HG02885 (cell line): ENCODE measurements around the gene RNF166.

ENCODE experiments used
- ATAC-seq: cut with Tn5 transposase; IDR thresholded peaks from one replicate; pipeline ENCODE4 v1.9.1; 2021; ENCODE audit warnings: mild to moderate bottlenecking; ENCODE audit not compliant: unreplicated experiment, poor library complexity

Gene RNF166

DNA sequence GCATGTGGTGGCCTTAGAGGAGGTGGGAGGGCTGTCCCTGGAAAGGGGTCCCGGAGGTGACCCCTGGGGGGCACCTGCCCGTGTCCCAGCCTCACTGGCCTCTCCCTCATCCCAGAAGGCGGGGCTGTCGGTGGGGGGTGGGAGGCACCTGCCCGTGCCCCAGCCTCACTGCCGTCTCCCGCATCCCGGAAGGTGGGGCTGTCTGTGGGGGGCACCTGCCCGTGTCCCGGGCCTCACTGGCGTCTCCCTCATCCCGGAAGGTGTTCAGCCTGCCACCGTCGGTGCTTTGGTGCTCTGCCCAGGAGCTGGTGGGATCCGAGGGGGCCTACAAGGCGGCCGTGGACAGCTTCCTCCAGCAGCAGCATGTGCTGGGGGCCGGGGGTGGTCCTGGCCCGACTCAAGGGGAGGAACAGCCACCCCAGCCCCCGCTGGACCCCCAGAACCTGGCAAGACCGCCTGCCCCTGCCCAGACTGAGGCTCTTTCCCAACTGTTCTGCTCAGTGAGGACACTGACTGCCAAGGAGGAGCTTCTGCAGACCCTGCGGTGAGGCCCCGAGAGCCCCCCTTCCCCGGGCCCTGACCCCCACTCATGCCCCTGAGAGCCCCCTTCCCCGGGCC, 6.3 kb upstream of the RNF166 start:
- no peak for ATAC-seq

DNA sequence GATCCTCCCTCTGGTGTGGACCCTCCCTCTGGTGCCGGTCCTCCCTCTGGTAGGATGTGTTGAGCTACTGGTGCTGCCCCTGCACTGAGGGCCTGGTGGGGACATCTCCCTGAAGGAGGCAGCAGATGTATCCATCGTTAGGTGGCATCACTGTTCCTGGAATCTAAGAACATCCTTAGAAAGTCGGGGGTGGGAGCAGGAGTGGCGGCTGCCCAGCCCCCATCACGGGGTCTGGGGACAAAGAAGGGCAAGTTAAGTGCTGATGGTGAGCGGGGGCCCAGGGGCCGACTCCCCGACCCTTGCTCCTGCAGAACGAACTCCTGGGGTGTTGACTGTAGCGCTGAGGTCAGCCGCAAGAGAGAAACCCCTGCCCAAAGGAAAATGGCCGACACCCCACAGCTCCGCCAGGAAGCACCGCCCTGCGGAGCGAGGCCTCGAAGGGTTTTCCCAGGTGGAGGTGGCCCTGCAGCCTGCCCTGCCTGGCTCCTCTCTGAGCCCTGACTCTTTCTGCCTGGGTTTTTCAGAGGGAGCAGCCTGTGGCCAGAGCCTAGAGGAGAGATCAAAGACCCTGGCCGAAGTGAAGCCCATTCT, 5.6 kb upstream of the RNF166 start:
- no peak for ATAC-seq

DNA sequence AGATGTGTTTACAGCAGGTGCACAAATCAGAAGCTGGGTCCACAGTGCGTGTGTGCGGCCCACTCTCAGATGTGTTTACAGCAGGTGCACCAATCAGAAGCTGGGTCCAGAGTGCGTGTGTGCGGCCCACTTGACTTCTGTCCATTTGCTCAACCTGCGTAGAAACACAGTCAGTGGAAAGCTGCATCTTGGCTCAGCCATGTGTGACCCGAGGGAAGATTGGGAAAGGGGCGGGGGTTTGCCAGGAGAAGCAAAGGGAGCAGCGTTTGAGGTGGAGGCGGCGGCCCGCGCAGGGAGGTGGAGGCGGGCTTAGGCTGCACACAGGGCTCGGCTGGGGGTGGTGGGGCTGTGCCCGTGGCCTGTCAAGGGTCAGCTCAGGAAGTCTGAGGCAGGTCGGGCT, 4.3 kb upstream of the RNF166 start:
- ATAC-seq: no peak

DNA sequence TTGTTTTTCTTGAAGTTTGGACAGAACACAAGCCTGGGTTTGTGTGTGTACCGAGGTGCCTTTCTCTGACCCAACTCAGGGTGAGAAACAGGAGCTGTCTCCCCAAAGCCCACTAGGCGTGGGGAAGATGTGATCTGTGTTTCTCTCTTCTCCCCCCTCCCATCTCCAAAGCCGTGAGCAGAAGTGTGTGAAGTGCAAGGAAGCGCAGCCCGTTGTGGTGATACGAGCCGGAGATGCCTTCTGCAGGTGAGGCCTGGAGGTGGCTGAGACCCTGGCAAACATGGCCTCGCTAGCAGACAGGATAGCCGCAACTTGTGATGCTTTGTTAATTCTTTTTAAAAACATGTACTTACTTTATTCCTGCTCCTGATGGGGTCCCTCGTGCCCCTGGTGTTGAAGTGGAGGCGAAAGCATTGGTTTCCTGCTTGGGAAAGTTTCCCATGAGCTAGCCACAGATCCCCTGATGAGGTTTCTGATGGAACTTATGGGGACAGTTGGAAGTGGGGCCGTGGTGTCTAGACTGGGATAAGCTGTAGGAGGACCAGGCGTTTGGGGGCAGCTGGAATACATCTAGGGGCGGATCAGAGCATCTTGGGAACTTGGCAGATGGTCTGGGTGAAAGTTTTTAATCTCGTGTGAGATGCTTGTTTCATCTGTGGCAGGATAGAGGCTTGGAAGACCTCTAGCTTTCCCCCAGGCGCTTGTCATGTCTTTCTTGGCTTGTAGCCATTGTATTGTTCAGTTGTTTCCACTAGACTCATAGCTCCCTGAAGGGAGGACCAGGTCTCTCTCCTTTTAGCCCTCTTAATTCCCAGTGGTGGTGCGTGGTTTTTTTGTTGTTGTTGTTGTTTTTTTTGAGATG, 988 bp upstream of the RNF166 start:
- no peak for ATAC-seq

DNA sequence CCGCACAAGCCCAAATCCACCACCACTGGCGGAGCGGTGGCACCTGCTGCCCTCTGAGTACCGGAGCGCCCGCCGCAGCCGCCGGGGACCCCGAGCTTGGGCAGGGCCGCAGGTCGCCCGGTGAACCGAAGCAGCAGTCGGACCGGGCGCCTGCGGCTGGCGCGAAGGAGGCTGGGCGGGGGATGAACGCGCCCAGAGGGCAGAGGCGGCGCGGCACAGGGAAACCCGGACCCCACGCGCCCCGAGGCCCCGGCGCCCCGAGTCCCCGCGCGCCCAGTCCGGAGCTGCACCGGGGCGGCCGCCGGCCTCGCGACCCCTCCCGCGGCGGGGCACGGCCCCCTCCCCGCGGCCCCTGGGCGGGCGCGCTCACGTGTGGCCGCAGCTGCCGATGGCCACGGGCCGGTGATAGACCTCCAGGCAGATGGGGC, 393 bp downstream of the RNF166 start:
- peak; percentile 25 for ATAC-seq

DNA sequence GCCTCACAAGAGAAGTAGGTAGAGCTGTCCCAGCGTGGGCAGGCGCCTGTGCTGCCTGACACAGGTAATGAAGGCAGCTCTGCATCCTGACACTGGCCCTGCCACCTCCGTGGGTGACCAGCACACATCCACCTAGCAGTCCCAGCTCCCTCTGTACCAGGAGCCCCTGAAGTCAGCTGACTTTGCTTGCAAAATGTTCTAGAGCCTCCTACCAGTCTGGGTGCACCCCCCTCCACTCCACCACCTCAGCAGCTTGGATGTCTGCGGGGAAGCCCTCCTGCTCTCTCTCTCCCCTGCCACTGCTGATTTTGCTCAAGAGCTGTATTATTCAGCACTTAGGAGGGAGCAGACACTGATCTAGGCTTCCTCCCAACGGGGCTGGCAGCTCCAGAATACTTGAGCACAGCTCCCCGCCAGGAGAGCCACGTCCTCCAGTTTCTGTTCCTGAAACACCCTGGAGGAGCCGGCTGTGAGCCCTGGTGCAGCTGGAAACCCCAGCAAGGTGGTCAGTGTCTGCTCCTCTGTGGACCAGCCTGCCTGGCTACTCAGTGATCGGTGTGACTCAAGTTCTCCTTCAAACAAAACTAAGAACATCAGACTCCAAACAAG, 1.0 kb downstream of the RNF166 start:
- ATAC-seq: no peak

DNA sequence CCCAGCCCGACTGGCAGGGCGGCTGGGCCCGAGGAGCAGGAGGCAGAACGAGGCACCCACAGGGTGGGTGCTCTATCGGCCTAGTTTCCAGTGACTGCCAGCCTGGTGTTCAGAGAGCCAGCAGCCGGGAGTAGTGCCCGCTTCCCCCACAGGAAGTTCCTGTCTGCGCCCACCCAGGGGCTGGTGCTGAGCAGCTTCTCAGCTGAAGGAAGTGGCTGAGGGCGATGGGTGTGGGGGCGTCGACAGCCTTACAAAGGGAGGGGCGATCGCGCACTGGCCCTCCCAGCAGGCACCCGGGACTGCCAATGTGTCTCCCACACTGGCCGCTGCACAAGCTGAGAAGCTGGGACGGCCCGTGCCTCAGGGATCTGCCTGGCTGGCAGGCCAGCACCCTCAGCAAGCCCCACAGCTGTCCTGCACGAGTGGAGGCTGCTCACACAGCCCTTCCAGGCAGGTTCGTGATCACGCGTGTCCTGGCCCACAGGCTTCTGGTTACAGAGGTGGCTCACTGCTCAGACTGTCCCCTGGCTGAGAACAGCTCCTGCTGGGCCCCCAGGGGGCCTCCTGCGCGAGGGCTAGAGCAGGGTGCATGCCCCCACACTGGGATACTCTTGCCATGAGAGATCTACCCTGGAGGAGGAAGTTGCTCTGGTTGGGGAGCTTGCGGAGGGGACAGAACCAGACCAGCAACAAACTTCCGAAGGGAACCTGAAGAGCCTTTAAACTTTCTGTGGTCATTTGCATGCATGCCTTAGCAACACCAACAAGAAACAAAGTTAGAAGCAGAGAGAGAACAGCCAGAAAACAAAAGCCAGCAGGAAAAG, 2.5 kb downstream of the RNF166 start:
- ATAC-seq: no peak

DNA sequence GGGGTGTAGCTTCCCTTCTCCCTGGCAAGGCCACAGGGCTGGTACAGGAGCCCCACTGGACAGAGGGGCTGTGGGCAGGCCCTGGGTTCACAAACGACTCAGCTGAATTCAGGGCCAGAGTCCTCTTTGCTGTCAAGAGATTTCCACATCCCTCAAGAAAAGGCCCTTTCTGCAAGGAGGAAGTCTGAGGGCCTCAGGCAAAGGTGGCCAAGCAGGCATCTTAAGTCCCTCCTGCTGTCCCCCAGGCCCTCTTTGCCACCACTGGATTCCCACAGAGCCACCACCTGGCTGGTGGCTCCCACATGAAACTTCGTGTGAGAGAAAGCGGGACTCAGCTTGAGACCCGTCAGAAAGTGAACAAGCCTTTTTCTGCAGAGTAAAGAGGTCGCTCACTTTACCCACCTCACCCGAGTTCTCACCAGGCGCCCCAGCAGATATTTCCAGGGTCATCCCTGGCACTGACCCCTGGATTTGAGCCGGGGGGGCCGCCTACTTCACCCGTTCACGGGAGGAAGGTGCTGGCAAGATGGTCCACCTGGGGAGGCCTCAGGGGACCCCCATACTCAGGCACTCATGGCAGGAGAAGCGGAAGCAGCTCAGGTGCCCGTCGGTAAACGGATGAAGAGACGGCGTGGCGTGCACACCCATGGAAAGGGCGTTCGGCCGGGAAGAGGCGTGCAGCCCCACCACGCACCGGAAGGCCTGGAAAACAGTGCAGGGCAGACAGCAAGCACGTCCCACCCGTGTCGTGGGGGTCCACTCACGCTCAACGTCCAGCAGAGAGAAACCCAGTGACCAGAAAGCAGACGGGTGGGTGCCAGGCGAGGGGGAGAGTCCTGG, 3.6 kb downstream of the RNF166 start:
- no peak for ATAC-seq

DNA sequence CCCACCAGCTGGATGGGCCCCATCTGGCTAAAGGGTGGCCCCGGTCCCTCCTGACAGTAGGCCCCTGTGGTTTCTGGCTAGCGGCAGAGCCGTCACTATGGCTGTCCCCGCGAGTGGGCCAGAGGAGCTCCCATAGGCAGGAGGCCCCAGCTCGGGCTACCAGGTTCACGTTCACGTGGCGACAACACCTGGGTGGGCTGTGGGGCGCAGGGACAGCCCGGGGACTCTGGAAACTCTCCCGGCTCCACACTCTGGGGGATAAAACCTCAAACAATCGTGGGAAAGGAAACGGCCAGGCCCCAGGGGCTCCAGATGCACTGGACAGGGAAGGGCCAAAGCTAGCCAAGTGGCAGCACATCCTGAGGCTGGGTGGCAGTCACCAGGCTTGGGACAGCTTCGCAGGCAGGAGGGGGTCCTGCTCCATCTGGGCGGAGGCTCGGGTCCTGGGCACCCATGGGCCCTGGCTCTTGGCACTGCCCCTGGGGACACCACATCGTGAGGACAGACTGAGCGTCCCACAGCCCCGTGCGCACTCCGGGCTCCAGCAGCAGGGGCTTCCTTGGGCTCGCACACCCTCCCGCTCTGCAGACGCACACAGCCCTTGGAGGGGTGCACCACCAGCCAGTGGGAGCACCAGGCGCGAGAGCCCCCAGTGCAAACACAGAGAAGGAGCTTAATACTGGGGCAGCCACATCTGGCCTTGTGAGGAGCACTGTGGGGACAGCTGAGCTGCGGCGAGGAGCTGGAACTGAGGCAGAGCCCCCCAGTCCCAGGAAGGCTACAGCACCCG, 4.4 kb downstream of the RNF166 start:
- ATAC-seq: no peak

DNA sequence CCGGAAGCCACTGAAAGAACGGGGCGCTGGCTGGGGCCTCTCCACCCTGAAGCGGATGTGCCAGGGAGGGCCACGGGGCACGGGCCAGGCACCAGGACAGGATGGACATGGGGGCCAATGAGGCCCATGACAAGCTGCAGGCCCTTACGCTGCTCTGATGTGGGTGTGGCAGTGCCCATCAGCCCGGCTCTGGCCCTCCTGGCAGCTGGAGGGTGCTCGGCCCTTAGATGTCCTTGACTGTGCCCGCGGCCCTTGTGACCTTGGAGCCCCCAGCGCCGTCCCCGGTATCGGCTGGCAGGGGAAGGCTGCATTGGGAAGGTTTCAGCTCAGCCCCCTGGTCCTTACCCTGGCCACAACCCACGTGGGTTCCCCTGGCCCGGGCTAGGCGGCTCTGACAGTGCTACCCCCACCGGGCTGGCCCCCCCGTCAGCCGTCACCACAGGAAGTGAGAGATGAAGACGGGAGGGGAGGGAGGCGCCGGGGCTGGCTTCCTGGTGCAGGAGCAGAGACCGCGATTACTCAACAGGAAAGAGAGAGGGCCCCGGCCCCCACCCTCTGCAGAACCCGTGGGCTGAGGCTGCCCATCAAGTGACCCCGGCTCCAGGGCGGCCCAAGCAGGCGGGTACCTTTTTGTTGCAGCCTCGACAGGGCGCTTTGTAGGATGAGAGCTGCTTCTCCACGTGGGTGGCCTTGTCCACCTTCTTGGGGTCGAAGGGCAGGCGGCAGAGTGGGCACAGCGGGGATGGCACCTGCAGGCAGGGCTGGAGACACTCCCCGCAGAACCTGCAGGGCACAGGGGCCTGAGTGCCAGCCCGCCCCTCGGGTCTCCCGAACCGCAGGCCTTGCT, 5.3 kb downstream of the RNF166 start:
- ATAC-seq: peak; percentile 73

DNA sequence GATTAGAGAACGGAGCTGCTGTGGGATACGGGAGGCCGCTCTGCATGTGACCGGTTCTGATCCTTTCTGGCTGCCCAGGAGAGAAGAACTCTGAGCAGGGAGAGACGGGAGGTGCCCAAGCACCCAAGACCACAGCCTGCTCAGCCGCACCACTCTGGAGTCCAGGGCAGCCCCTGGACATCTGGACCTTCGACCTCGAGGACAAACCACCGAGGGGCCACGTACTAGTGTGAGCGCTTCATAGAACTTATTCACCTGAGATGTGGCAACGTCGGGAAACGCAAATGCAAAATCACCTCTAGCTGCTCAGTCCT, 5.9 kb downstream of the RNF166 start:
- ATAC-seq: no peak

DNA sequence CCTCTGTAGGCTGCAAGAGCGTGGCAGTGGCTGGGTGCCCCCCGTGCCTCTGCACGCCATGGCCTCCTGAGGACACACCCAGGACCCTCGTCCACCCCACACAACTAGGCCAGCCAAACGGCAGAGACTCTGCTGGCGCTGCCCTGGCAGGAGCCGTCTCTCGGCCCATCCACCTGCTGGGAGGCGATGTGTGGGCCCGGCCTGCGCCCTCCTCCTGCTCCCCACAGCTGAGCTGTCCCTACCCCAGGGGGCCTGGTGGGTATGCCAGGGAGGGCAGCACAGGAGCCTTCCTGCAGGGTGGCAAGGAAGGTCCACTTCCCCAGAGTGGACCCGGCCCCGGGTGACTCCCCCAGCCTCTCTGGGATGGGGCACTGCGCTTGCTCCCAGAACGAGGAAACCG, 7.0 kb downstream of the RNF166 start:
- ATAC-seq: no peak

DNA sequence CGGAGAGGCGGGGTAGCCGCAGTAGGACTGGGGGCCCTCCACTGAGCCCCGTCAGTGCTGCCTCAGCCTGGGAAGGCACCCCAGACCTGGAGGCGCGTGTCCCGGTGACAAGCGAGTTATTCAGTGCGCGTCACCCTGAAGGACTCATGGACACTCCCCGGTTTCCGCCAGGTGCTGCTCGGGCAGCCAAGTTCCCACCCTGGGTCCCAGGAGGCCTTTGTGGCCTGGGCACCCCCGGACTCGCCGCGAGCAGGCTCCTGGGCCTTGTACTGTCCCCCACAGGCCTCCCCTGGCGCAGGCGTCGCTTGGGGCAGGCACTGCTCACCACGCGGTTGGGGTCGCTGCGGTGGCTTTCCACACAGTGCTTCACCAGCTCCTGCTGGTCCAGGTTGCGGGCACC, 7.6 kb downstream of the RNF166 start:
- no peak for ATAC-seq

DNA sequence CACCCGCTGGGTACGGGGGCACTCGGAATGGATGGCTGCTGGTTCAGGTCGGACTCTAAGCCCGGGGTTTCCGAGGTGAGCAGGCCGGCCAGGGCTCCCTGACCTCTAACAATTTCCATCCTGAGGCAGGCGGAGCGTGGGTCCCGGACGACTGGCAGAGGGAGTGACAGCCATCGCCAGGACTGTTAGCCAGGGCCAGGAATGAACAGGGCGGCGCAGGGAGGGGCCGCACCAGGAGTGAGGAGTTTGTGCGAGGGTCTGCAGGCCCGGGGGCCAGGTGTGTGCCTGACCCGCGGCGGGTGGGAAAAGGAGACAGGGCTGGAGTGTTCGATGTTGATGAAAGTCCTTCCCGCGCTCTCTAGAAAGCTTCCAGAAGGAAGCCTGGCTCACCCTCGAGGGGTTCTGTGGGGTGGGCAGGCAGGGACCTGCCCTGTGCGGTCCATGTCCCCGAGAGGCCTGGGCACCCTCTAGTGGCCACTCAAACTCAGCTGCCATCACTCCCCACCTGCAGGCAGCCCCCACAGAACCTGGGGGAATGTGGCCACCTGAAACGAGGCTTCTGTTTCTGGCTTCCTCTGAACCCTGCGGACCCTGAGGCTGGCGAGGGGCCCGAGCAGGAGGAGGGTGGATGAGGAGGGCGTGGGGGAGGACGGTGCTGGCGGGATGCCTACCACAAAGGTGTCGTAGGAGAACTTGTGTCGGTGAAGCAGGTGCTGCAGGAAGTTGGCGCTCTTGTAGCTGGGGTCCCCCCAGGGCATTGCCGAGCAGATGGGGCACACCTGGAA, 8.2 kb downstream of the RNF166 start:
- no peak for ATAC-seq

DNA sequence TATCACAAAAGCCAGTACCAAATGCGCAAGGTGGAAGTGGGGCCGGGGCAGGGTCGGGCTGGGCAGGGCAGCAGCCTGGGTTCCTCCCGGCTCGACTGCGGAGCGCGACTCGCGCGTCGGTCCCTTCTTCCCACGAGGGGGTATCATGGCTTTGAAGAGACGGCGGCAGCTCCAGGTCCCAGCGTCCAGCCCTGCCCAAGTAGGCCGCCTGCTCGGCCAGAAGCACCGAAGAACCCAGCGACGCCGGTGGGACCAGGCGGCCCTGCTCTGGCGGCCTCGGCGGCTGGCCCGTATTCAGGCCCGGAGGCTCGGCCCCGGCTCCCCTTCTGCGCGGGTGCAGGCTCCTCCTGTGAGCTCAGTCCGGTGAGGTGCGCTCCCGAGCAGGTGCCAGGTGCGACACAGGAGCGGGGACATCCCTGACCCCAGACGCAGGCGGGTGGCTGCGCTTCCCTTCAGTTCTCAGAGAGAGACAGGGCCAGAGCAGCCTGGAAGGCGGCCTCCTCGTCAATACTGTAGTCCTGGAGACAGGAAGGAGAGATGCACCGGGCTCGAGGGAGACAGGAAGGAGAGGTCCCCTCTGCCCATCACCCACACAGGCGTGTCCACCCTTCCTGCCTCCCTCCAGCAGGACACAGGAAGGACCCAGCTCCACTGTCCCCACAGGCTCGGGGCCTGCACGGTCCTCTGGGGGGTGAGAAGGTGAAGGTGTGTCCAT, 8.9 kb downstream of the RNF166 start:
- ATAC-seq: no peak

DNA sequence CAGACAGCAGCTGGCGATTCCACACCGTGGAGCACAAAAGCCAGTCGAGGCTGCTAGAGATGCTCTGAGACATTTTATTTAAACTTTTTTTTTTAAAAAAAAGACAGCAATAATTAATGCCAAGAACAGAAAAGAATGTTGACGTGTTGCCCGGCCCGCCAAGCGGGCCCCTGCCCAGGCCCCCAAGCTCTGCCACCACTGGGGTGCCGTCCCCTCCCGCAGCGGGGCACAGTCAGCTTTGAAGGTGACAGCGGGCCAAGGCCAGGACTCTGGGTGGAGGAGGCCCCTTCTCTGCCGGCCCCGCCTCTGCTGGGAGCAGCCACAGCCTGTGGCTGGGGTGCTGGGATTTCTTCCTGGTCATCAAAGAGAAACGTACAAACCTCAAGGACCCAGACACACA, 9.8 kb downstream of the RNF166 start:
- no peak for ATAC-seq

DNA sequence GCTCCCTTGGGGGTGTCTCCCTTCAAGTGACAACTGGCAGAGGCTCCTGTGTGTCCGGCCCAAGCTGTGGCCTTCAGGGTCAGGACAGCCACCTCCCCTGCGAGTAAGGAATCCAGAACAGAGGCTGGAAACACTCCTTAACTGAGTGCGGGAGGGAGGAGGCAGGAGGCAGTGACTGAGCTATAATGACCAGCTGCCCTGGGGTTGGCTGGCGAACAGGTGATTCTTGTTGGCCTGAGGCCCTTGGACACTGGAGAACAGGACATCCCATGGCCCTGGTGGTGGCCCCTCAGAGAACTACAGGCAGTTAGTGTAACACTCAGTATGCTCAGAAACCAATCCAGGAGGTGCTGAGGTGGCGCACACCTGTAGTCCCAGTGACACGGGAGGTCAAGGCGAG, 10.5 kb downstream of the RNF166 start:
- ATAC-seq: no peak
